ENCODE measurements around the gene DUSP22.

DUSP22 gene

GRCh38 chr6:315921-316752, 23.9 kb downstream of the DUSP22 start:
- H3K9me3 ChIP-seq (ENCODE audit: control insufficient read depth, low read length), result no peaks in the 10 kb centered on the region
- no peaks in the 10 kb centered on the region for H3K36me3 ChIP-seq (ENCODE audit: control insufficient read depth, insufficient read depth, low read length, severe bottlenecking)
- no peak overlapping the region for H3K4me3 ChIP-seq (ENCODE audit: low read length)
- DNase-seq (ENCODE audit: low read depth), result no peak
- no peaks in the 10 kb centered on the region for H3K4me1 ChIP-seq (ENCODE audit: control insufficient read depth, insufficient read depth, low read length)
- no peak overlapping the region for H3K9ac ChIP-seq (ENCODE audit: low read length)
- H3K27me3 ChIP-seq (replicated peaks; ENCODE audit: control insufficient read depth, insufficient read depth, low read length), result peaks cover 23% of the 10 kb centered on the region

- no peak overlapping the region for H3K9ac ChIP-seq (ENCODE audit: low read length)
- no peak for DNase-seq (ENCODE audit: low read depth)
- H3K4me3 ChIP-seq (ENCODE audit: low read length), result no peak overlapping the region
- no peaks in the 10 kb centered on the region for H3K9me3 ChIP-seq (ENCODE audit: control insufficient read depth, low read length)
- H3K4me1 ChIP-seq (ENCODE audit: control insufficient read depth, insufficient read depth, low read length), result no peaks in the 10 kb centered on the region
- H3K36me3 ChIP-seq (ENCODE audit: control insufficient read depth, insufficient read depth, low read length, severe bottlenecking), result no peaks in the 10 kb centered on the region
- H3K27me3 ChIP-seq (replicated peaks; ENCODE audit: control insufficient read depth, insufficient read depth, low read length), result peaks cover 24% of the 10 kb centered on the region
Measured at GRCh38 chr6:316753-317038, 24.4 kb downstream of the DUSP22 start.

GRCh38 chr6:317060-317447, 24.8 kb downstream of the DUSP22 start:
- Histone ChIP-seq H3K9me3 (ENCODE audit: control insufficient read depth, low read length) (no peaks in the 10 kb centered on the region), H3K36me3 (ENCODE audit: control insufficient read depth, insufficient read depth, low read length, severe bottlenecking) (no peaks in the 10 kb centered on the region), H3K4me3 (ENCODE audit: low read length) (no peak overlapping the region), H3K9ac (ENCODE audit: low read length) (no peak overlapping the region), H3K27me3 (replicated peaks; ENCODE audit: control insufficient read depth, insufficient read depth, low read length) (peaks cover 26% of the 10 kb centered on the region), H3K4me1 (ENCODE audit: control insufficient read depth, insufficient read depth, low read length) (no peaks in the 10 kb centered on the region)
- DNase-seq (ENCODE audit: low read depth), result no peak

- no peak overlapping the region for H3K4me3 ChIP-seq (ENCODE audit: low read length)
- no peaks in the 10 kb centered on the region for H3K4me1 ChIP-seq (ENCODE audit: control insufficient read depth, insufficient read depth, low read length)
- no peak overlapping the region for H3K9ac ChIP-seq (ENCODE audit: low read length)
- no peaks in the 10 kb centered on the region for H3K9me3 ChIP-seq (ENCODE audit: control insufficient read depth, low read length)
- no peaks in the 10 kb centered on the region for H3K36me3 ChIP-seq (ENCODE audit: control insufficient read depth, insufficient read depth, low read length, severe bottlenecking)
- DNase-seq (ENCODE audit: low read depth), result no peak
- peaks cover 31% of the 10 kb centered on the region for H3K27me3 ChIP-seq (replicated peaks; ENCODE audit: control insufficient read depth, insufficient read depth, low read length)
Measured at GRCh38 chr6:317448-318144, 25.3 kb downstream of the DUSP22 start.

GRCh38 chr6:318243-318890, 26.1 kb downstream of the DUSP22 start:
- H3K27me3 ChIP-seq (replicated peaks; ENCODE audit: control insufficient read depth, insufficient read depth, low read length), result peaks cover 38% of the 10 kb centered on the region
- no peak for DNase-seq (ENCODE audit: low read depth)
- H3K4me1 ChIP-seq (ENCODE audit: control insufficient read depth, insufficient read depth, low read length), result no peaks in the 10 kb centered on the region
- H3K9me3 ChIP-seq (ENCODE audit: control insufficient read depth, low read length), result no peaks in the 10 kb centered on the region
- H3K4me3 ChIP-seq (ENCODE audit: low read length), result no peak overlapping the region
- no peak overlapping the region for H3K9ac ChIP-seq (ENCODE audit: low read length)
- no peaks in the 10 kb centered on the region for H3K36me3 ChIP-seq (ENCODE audit: control insufficient read depth, insufficient read depth, low read length, severe bottlenecking)

- Histone ChIP-seq H3K27me3 (replicated peaks; ENCODE audit: control insufficient read depth, insufficient read depth, low read length) (peaks cover 42% of the 10 kb centered on the region), H3K9ac (ENCODE audit: low read length) (no peak overlapping the region), H3K4me1 (ENCODE audit: control insufficient read depth, insufficient read depth, low read length) (no peaks in the 10 kb centered on the region), H3K4me3 (ENCODE audit: low read length) (no peak overlapping the region), H3K36me3 (ENCODE audit: control insufficient read depth, insufficient read depth, low read length, severe bottlenecking) (no peaks in the 10 kb centered on the region), H3K9me3 (ENCODE audit: control insufficient read depth, low read length) (no peaks in the 10 kb centered on the region)
- no peak for DNase-seq (ENCODE audit: low read depth)
Measured at GRCh38 chr6:319177-320131, 27.2 kb downstream of the DUSP22 start.

GRCh38 chr6:320351-321157, 28.3 kb downstream of the DUSP22 start:
- peaks cover 46% of the 10 kb centered on the region for H3K27me3 ChIP-seq (replicated peaks; ENCODE audit: control insufficient read depth, insufficient read depth, low read length)
- no peak overlapping the region for H3K9ac ChIP-seq (ENCODE audit: low read length)
- no peaks in the 10 kb centered on the region for H3K9me3 ChIP-seq (ENCODE audit: control insufficient read depth, low read length)
- no peak for DNase-seq (ENCODE audit: low read depth)
- H3K4me1 ChIP-seq (ENCODE audit: control insufficient read depth, insufficient read depth, low read length), result no peaks in the 10 kb centered on the region
- no peaks in the 10 kb centered on the region for H3K36me3 ChIP-seq (ENCODE audit: control insufficient read depth, insufficient read depth, low read length, severe bottlenecking)
- H3K4me3 ChIP-seq (ENCODE audit: low read length), result no peak overlapping the region

GRCh38 chr6:321158-321438, 28.8 kb downstream of the DUSP22 start:
- Histone ChIP-seq H3K9me3 (ENCODE audit: control insufficient read depth, low read length) (no peaks in the 10 kb centered on the region), H3K4me3 (ENCODE audit: low read length) (no peak overlapping the region), H3K36me3 (ENCODE audit: control insufficient read depth, insufficient read depth, low read length, severe bottlenecking) (no peaks in the 10 kb centered on the region), H3K9ac (ENCODE audit: low read length) (no peak overlapping the region), H3K4me1 (ENCODE audit: control insufficient read depth, insufficient read depth, low read length) (no peaks in the 10 kb centered on the region), H3K27me3 (replicated peaks; ENCODE audit: control insufficient read depth, insufficient read depth, low read length) (peaks cover 46% of the 10 kb centered on the region)
- no peak for DNase-seq (ENCODE audit: low read depth)

- Histone ChIP-seq H3K4me3 (ENCODE audit: low read length) (no peak overlapping the region), H3K9ac (ENCODE audit: low read length) (no peak overlapping the region), H3K4me1 (ENCODE audit: control insufficient read depth, insufficient read depth, low read length) (no peaks in the 10 kb centered on the region), H3K27me3 (replicated peaks; ENCODE audit: control insufficient read depth, insufficient read depth, low read length) (peaks cover 50% of the 10 kb centered on the region), H3K9me3 (ENCODE audit: control insufficient read depth, low read length) (no peaks in the 10 kb centered on the region), H3K36me3 (ENCODE audit: control insufficient read depth, insufficient read depth, low read length, severe bottlenecking) (peaks cover 2% of the 10 kb centered on the region)
- DNase-seq (ENCODE audit: low read depth), result no peak
Measured at GRCh38 chr6:321536-322258, 29.4 kb downstream of the DUSP22 start.

GRCh38 chr6:322259-322930, 30.1 kb downstream of the DUSP22 start:
- peaks cover 4% of the 10 kb centered on the region for H3K36me3 ChIP-seq (ENCODE audit: control insufficient read depth, insufficient read depth, low read length, severe bottlenecking)
- no peak for DNase-seq (ENCODE audit: low read depth)
- peaks cover 54% of the 10 kb centered on the region for H3K27me3 ChIP-seq (replicated peaks; ENCODE audit: control insufficient read depth, insufficient read depth, low read length)

More at GRCh38 chr6:322259-322930, 30.1 kb downstream of the DUSP22 start:
- H3K9me3 ChIP-seq (ENCODE audit: control insufficient read depth, low read length), result no peaks in the 10 kb centered on the region
- peaks cover 5% of the 10 kb centered on the region for H3K4me1 ChIP-seq (ENCODE audit: control insufficient read depth, insufficient read depth, low read length)
- H3K4me3 ChIP-seq (ENCODE audit: low read length), result no peak overlapping the region
- H3K9ac ChIP-seq (ENCODE audit: low read length), result no peak overlapping the region

Measured in adipocyte (in vitro differentiated cells).